ENCODE results near the gene TOX3.

DNA sequence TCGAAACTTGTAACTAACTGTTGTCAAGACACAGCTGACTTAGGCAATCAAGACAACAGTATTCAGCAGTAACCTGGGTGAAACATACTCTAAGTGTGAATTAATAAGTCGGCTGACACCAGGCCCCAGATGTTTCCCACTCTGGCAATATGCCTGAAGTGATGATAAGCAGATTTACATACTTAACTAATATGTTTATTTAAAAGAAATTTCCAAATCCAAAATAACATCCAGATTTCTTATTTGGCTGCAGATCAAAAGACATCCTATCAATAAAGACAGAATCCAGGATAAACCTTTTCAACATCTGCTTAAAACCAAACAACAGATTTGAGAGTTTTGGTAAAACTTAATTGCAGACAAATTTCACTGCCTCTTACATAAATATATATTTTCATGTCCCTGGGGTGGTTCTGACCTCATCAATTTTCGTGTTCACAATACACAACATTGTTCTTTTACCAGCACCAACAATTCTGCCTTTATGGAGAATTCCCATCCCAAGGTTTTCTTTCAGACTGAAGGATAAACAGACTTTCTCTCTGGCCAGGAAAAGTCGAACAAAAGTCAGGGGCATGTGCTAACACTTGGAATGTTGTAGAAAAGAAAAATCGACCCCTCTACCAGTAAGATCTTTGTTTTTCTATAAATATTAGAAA lies 45.1 kb upstream of the TOX3 start:
- TF ChIP-seq, protein P1, sequence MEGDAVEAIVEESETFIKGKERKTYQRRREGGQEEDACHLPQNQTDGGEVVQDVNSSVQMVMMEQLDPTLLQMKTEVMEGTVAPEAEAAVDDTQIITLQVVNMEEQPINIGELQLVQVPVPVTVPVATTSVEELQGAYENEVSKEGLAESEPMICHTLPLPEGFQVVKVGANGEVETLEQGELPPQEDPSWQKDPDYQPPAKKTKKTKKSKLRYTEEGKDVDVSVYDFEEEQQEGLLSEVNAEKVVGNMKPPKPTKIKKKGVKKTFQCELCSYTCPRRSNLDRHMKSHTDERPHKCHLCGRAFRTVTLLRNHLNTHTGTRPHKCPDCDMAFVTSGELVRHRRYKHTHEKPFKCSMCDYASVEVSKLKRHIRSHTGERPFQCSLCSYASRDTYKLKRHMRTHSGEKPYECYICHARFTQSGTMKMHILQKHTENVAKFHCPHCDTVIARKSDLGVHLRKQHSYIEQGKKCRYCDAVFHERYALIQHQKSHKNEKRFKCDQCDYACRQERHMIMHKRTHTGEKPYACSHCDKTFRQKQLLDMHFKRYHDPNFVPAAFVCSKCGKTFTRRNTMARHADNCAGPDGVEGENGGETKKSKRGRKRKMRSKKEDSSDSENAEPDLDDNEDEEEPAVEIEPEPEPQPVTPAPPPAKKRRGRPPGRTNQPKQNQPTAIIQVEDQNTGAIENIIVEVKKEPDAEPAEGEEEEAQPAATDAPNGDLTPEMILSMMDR (IDR thresholded peaks at IDR 0.05), result no peak
- TF ChIP-seq POLR2A (IDR thresholded peaks at IDR 0.05), result no peak

Measured in gastroesophageal sphincter (tissue), 3 donors.